Measurements from ENCODE around the gene KAZN. TPM values are rescaled to one million over a fixed set of nuclear protein-coding genes. Genes with fewer than 3 reads are reported as not detected.

Gene KAZN
- total and polyA plus RNA-seq, 4 experiments from 2014 or later: 0.08 to 0.47 TPM; not detected in 2

GRCh38 chr1:15116966-15117365 is 518.5 kb downstream of the KAZN start:
- intact Hi-C loops (cut with micrococcal nuclease): no loop called here

GRCh38 chr1:15117671-15118325 is 519.3 kb downstream of the KAZN start:
- POLR2A ChIA-PET (ENCODE audit: partially characterized antibody): no interaction called here
- no peaks in the 10 kb centered on the region for H3K27me3 ChIP-seq (ENCODE audit: insufficient read depth, low read length)
- no peak overlapping the region for H3K27ac ChIP-seq (ENCODE audit: low read depth, low read length)
- H3K4me1 ChIP-seq (ENCODE audit: insufficient read depth, low read length): no peaks in the 10 kb centered on the region
- H3K4me1 Mint-ChIP-seq: no peaks in the 10 kb centered on the region
- intact Hi-C loops (cut with micrococcal nuclease): no loop called here
- H3K9me3 Mint-ChIP-seq: no peaks in the 10 kb centered on the region
- H3K36me3 Mint-ChIP-seq: no peaks in the 10 kb centered on the region
- peaks cover 2 to 11% of the 10 kb centered on the region in 2 donors for H3K27me3 Mint-ChIP-seq
- H3K4me3 ChIP-seq (ENCODE audit: low read length in 2 of 2): no peak overlapping the region
- no peaks in the 10 kb centered on the region for H3K36me3 ChIP-seq (ENCODE audit: insufficient read depth, low read length)
- H3K27ac Mint-ChIP-seq: no peak overlapping the region
- CTCF ChIA-PET (ENCODE audit: partially characterized antibody): no interaction called here
- H3K4me3 Mint-ChIP-seq: no peak overlapping the region
- no peaks in the 10 kb centered on the region for H3K9me3 ChIP-seq (ENCODE audit: control insufficient read depth in 1 of 2, low read length in 2 of 2)
- DNase-seq: no peak

More at GRCh38 chr1:15116966-15117365, 518.5 kb downstream of the KAZN start:
- no peak for DNase-seq
- CTCF ChIA-PET (ENCODE audit: partially characterized antibody): no interaction called here
- Histone ChIP-seq H3K4me1 (ENCODE audit: insufficient read depth, low read length) (peaks cover 6% of the 10 kb centered on the region), H3K27ac (ENCODE audit: low read depth, low read length) (no peak overlapping the region), H3K27me3 (ENCODE audit: insufficient read depth, low read length) (no peaks in the 10 kb centered on the region), H3K4me3 (ENCODE audit: low read length in 2 of 2) (no peak overlapping the region), H3K9me3 (ENCODE audit: control insufficient read depth in 1 of 2, low read length in 2 of 2) (no peaks in the 10 kb centered on the region), H3K36me3 (ENCODE audit: insufficient read depth, low read length) (no peaks in the 10 kb centered on the region)
- Mint-ChIP-seq H3K4me3 (no peak overlapping the region), H3K36me3 (no peaks in the 10 kb centered on the region), H3K4me1 (peaks cover 2 to 4% (median 4%) of the 10 kb centered on the region in 4 donors), H3K27ac (no peak overlapping the region), H3K9me3 (no peaks in the 10 kb centered on the region), H3K27me3 (peaks cover 2 to 11% of the 10 kb centered on the region in 2 donors)
- POLR2A ChIA-PET (ENCODE audit: partially characterized antibody): no interaction called here

GRCh38 chr1:15118579-15118978 is 520.1 kb downstream of the KAZN start:
- H3K4me3 Mint-ChIP-seq: no peak overlapping the region
- peaks cover 2 to 9% of the 10 kb centered on the region in 2 donors for H3K27me3 Mint-ChIP-seq
- H3K27ac Mint-ChIP-seq: peak overlapping the region in 1 of 7 donors; percentile 72
- no peaks in the 10 kb centered on the region for H3K9me3 Mint-ChIP-seq
- H3K36me3 Mint-ChIP-seq: no peaks in the 10 kb centered on the region
- H3K36me3 ChIP-seq (ENCODE audit: insufficient read depth, low read length): no peaks in the 10 kb centered on the region
- H3K4me1 Mint-ChIP-seq: no peaks in the 10 kb centered on the region
- intact Hi-C loops (cut with micrococcal nuclease): no loop called here
- DNase-seq: no peak
- no peak overlapping the region for H3K27ac ChIP-seq (ENCODE audit: low read depth, low read length)
- ChIA-PET POLR2A (ENCODE audit: partially characterized antibody) (no interaction called here), CTCF (ENCODE audit: partially characterized antibody) (no interaction called here)
- no peaks in the 10 kb centered on the region for H3K27me3 ChIP-seq (ENCODE audit: insufficient read depth, low read length)
- no peaks in the 10 kb centered on the region for H3K9me3 ChIP-seq (ENCODE audit: control insufficient read depth in 1 of 2, low read length in 2 of 2)
- no peaks in the 10 kb centered on the region for H3K4me1 ChIP-seq (ENCODE audit: insufficient read depth, low read length)
- no peak overlapping the region for H3K4me3 ChIP-seq (ENCODE audit: low read length in 2 of 2)

- no peak overlapping the region for H3K4me3 ChIP-seq (ENCODE audit: low read length in 2 of 2)
- Mint-ChIP-seq H3K36me3 (no peaks in the 10 kb centered on the region), H3K4me1 (no peaks in the 10 kb centered on the region), H3K27me3 (peaks cover 0 to 7% of the 10 kb centered on the region in 2 donors), H3K4me3 (no peak overlapping the region), H3K27ac (no peak overlapping the region), H3K9me3 (no peaks in the 10 kb centered on the region)
- H3K27me3 ChIP-seq (ENCODE audit: insufficient read depth, low read length): no peaks in the 10 kb centered on the region
- no peaks in the 10 kb centered on the region for H3K4me1 ChIP-seq (ENCODE audit: insufficient read depth, low read length)
- H3K36me3 ChIP-seq (ENCODE audit: insufficient read depth, low read length): no peaks in the 10 kb centered on the region
- intact Hi-C loops (cut with micrococcal nuclease): no loop called here
- CTCF ChIA-PET (ENCODE audit: partially characterized antibody): interaction anchor here (1.4 kb wide), 1 partner anchor 8 kb away, joined by 4 read pairs; no protein-coding TSS in a partner anchor
- H3K27ac ChIP-seq (ENCODE audit: low read depth, low read length): no peak overlapping the region
- H3K9me3 ChIP-seq (ENCODE audit: control insufficient read depth in 1 of 2, low read length in 2 of 2): no peaks in the 10 kb centered on the region
- POLR2A ChIA-PET (ENCODE audit: partially characterized antibody): no interaction called here
- DNase-seq: no peak
Measured at GRCh38 chr1:15120251-15120945, 521.9 kb downstream of the KAZN start.

GRCh38 chr1:15122331-15122730 is 523.8 kb downstream of the KAZN start:
- no peak overlapping the region for H3K27ac Mint-ChIP-seq
- Histone ChIP-seq H3K9me3 (ENCODE audit: control insufficient read depth in 1 of 2, low read length in 2 of 2) (no peaks in the 10 kb centered on the region), H3K27ac (ENCODE audit: low read depth, low read length) (no peak overlapping the region), H3K4me1 (ENCODE audit: insufficient read depth, low read length) (no peaks in the 10 kb centered on the region), H3K27me3 (ENCODE audit: insufficient read depth, low read length) (no peaks in the 10 kb centered on the region), H3K4me3 (ENCODE audit: low read length in 2 of 2) (no peak overlapping the region), H3K36me3 (ENCODE audit: insufficient read depth, low read length) (no peaks in the 10 kb centered on the region)
- no peaks in the 10 kb centered on the region for H3K36me3 Mint-ChIP-seq
- no peak for DNase-seq
- intact Hi-C loops (cut with micrococcal nuclease): no loop called here
- CTCF ChIA-PET (ENCODE audit: partially characterized antibody): no interaction called here
- POLR2A ChIA-PET (ENCODE audit: partially characterized antibody): no interaction called here
- H3K4me1 Mint-ChIP-seq: no peaks in the 10 kb centered on the region
- H3K27me3 Mint-ChIP-seq: peaks cover 0 to 1% of the 10 kb centered on the region in 2 donors
- no peaks in the 10 kb centered on the region for H3K9me3 Mint-ChIP-seq
- no peak overlapping the region for H3K4me3 Mint-ChIP-seq

GRCh38 chr1:15123270-15123669 is 524.8 kb downstream of the KAZN start:
- H3K36me3 ChIP-seq (ENCODE audit: insufficient read depth, low read length): no peaks in the 10 kb centered on the region
- H3K9me3 Mint-ChIP-seq: no peaks in the 10 kb centered on the region
- H3K9me3 ChIP-seq (ENCODE audit: control insufficient read depth in 1 of 2, low read length in 2 of 2): no peaks in the 10 kb centered on the region
- H3K27ac Mint-ChIP-seq: no peak overlapping the region
- H3K27me3 ChIP-seq (ENCODE audit: insufficient read depth, low read length): no peaks in the 10 kb centered on the region
- no peaks in the 10 kb centered on the region for H3K36me3 Mint-ChIP-seq
- CTCF ChIA-PET (ENCODE audit: partially characterized antibody): interaction anchor here (0.9 to 1.1 kb wide), 2 partner anchors 10 to 181 kb away, joined by 3 read pairs; no protein-coding TSS in a partner anchor
- no peak for DNase-seq
- no peaks in the 10 kb centered on the region for H3K4me1 Mint-ChIP-seq
- no peaks in the 10 kb centered on the region for H3K4me1 ChIP-seq (ENCODE audit: insufficient read depth, low read length)
- no peak overlapping the region for H3K27ac ChIP-seq (ENCODE audit: low read depth, low read length)
- no peak overlapping the region for H3K4me3 Mint-ChIP-seq
- no peak overlapping the region for H3K4me3 ChIP-seq (ENCODE audit: low read length in 2 of 2)
- peaks cover 0 to 1% of the 10 kb centered on the region in 2 donors for H3K27me3 Mint-ChIP-seq
- POLR2A ChIA-PET (ENCODE audit: partially characterized antibody): no interaction called here
- intact Hi-C loops (cut with micrococcal nuclease): no loop called here

- peaks cover 0 to 4% of the 10 kb centered on the region in 2 donors for H3K27me3 Mint-ChIP-seq
- intact Hi-C loops (cut with micrococcal nuclease): no loop called here
- CTCF ChIA-PET (ENCODE audit: partially characterized antibody): interaction anchor here (1.1 kb wide), 1 partner anchor 9 kb away, joined by 3 read pairs; no protein-coding TSS in a partner anchor
Measured at GRCh38 chr1:15123925-15124324, 525.4 kb downstream of the KAZN start.

More at GRCh38 chr1:15123925-15124324, 525.4 kb downstream of the KAZN start:
- POLR2A ChIA-PET (ENCODE audit: partially characterized antibody): no interaction called here
- no peak overlapping the region for H3K27ac ChIP-seq (ENCODE audit: low read depth, low read length)
- Mint-ChIP-seq H3K4me3 (no peak overlapping the region), H3K27ac (peak overlapping the region in 1 of 7 donors; percentile 57), H3K4me1 (no peaks in the 10 kb centered on the region), H3K9me3 (no peaks in the 10 kb centered on the region), H3K36me3 (no peaks in the 10 kb centered on the region)
- H3K9me3 ChIP-seq (ENCODE audit: control insufficient read depth in 1 of 2, low read length in 2 of 2): no peaks in the 10 kb centered on the region
- no peaks in the 10 kb centered on the region for H3K4me1 ChIP-seq (ENCODE audit: insufficient read depth, low read length)
- no peak for DNase-seq
- no peaks in the 10 kb centered on the region for H3K36me3 ChIP-seq (ENCODE audit: insufficient read depth, low read length)
- H3K4me3 ChIP-seq (ENCODE audit: low read length in 2 of 2): no peak overlapping the region
- H3K27me3 ChIP-seq (ENCODE audit: insufficient read depth, low read length): no peaks in the 10 kb centered on the region
